ENCODE data around the gene IQCF2. TPM values are rescaled to one million over a fixed set of nuclear protein-coding genes. Genes with fewer than 3 reads are reported as not detected.

Gene IQCF2
- total RNA-seq, result not detected in 2 replicates

GRCh38 chr3:51860703-51861665, at the start of gene IQCF2:
Gene IQCF2, plus strand, starts transcription at chr3:51861615. Its CDS starts 52 bp downstream, at chr3:51861667.

GRCh38 chr3:51875501-51875900, 14.1 kb downstream of the IQCF2 start, which contains the start of gene IQCF5:
Gene IQCF5, minus strand, starts transcription at chr3:51875601. Its CDS starts 70 bp downstream, at chr3:51875531.

Other genes with a start within 250 kb of the IQCF2 start
- 57.2 and 63.2 TPM in 2 replicates for gene TEX264, start 190.4 kb upstream of the IQCF2 start, total RNA-seq
- gene GRM2, start 154.5 kb upstream of the IQCF2 start, total RNA-seq, result under 0.01 TPM in 1 of 2 replicates, not detected in the other
- gene IQCF6, start 82.4 kb upstream of the IQCF2 start, total RNA-seq, result not detected in 2 replicates
- gene IQCF5, start 14.0 kb downstream of the IQCF2 start, total RNA-seq, result not detected in 2 replicates
- not detected in 2 replicates for gene IQCF1, start 41.7 kb downstream of the IQCF2 start, total RNA-seq
- 33.3 and 34.5 TPM in 2 replicates for gene RRP9, start 80.3 kb downstream of the IQCF2 start, total RNA-seq
- 11.4 and 12.5 TPM in 2 replicates for gene PARP3, start 80.7 kb downstream of the IQCF2 start, total RNA-seq
- 0.15 and 0.34 TPM in 2 replicates for gene GPR62, start 93.8 kb downstream of the IQCF2 start, total RNA-seq
- 61.7 and 64.7 TPM in 2 replicates for gene PCBP4, start 105.8 kb downstream of the IQCF2 start, total RNA-seq
- gene ABHD14B, start 112.4 kb downstream of the IQCF2 start, total RNA-seq, result 40.7 and 40.9 TPM in 2 replicates
- 16.9 and 19.8 TPM in 2 replicates for gene ABHD14A, start 113.4 kb downstream of the IQCF2 start, total RNA-seq
- 52.2 and 61.7 TPM in 2 replicates for gene ACY1, start 121.9 kb downstream of the IQCF2 start, total RNA-seq
- gene RPL29, start 134.3 kb downstream of the IQCF2 start, total RNA-seq, result 2,426 and 2,542 TPM in 2 replicates
- 15.5 and 16.5 TPM in 2 replicates for gene DUSP7, start 195.0 kb downstream of the IQCF2 start, total RNA-seq

Data from bronchus fibroblast of lung (primary cell).